GM21529 (cell line): Measurements from ENCODE around the gene MAST4.
A peak's percentile ranks its signal among the peaks of the same experiment; 100 is the strongest.

Experiments
- ATAC-seq: cut with Tn5 transposase; IDR thresholded peaks from one replicate; pipeline ENCODE4 v1.9.1; 2021; ENCODE audit not compliant: unreplicated experiment

MAST4 gene

DNA sequence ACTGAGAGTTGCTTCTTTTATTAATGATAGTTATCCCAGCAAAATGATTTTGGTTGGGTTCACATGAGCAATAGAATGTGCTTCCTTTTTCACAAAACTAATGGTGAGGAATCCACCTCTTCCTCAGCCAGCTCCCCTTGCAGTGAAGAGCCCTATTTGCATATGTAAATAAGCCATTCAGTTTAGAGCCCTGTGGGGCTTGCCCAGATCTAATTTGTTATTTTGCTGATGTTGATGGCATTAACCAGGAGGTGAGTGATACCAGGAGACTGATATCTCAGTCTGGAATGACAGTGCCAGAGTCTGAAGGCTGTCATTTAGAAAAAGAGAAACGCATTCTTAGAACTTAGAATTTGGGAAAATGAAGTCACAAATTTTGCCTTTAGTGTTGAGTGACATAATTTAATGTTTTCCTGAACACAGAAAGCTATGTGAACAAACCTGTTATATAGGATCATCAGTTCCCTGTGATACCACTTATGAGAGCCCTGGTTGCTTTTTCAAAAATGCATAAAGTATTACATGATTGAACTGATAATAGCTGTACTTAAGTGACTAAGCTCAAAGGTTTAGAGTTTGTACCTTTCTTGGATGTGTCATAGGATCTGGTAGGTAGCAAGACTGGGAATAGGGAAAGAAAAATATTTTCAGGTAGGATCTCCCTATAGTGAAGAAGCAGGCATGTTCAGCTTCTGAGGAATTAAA is 271.6 kb downstream of the MAST4 start:
- no peak for ATAC-seq

- ATAC-seq: no peak
Measured at GRCh38 chr5:66869347-66869746, 273.2 kb downstream of the MAST4 start.

DNA sequence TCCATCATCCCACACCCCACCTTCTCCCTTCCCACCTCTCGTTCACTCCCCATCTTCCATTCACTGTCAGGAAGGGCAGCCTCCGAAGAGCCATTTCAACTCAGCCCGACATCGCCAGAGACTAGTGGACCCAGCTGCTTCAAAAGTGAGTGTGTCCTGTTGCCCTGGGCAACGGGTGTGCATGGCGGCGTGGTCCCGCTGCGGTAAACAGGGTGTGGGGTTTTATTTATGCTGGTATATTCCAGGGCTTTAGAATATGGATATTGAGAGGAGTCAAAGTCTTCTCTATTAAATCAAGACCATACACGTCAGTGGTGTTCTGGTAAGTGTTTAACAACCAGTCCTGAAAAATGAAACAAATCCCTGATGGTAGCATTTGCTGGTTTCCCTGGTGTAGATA is 274.5 kb downstream of the MAST4 start:
- ATAC-seq: no peak

- no peak for ATAC-seq
Measured at GRCh38 chr5:66871651-66872050, 275.5 kb downstream of the MAST4 start.

DNA sequence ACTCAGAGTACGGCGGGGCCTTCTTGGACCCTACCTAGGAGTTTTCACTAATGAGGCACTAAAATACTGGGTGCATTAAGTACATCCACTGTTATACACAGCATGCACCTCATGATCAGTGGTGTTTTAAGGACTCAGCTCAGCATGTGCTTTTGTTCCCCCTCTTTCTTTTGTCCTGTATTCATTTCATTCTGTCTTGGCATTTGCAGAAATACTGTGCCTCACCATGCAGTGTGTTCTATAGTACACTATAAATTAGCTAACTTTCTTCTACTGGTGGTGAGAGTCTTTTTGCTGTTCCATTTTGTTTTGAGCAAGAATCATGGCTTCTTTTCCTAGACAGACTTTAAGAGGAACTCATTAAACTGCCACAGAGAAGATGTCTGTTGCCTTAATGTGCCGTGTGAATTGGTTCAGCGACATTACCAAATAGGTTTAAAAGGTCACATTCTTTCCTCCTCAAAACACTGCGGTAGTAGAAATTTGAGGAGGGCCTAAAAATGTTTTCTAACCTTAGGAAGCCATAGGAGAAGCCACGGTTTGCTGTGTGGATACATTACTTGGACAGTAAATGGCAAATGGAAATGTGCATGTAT is 276.6 kb downstream of the MAST4 start:
- no peak for ATAC-seq

DNA sequence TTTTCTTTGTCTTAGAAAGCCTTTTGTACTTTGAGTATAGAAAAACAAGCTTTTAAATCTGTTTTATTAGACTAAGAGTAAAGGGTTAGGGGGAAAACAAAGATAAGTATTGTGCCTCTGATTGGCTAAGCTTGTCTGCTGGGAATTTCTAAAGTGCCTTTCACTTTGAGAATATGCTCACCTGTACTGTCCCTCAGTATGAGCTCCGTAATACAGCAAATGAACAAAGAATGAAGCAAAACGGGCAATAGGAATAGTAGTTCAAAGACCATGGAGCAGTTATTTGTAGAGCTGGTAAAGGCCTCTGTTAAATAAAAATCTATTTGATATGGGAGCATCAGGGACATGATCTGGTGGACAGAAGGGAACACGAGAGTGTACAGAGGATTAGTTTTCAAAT is 277.8 kb downstream of the MAST4 start:
- ATAC-seq: no peak

GRCh38 chr5:66875315-66875714 is 279.1 kb downstream of the MAST4 start:
- no peak for ATAC-seq

GRCh38 chr5:66876266-66876807 is 280.1 kb downstream of the MAST4 start:
- ATAC-seq: no peak

DNA sequence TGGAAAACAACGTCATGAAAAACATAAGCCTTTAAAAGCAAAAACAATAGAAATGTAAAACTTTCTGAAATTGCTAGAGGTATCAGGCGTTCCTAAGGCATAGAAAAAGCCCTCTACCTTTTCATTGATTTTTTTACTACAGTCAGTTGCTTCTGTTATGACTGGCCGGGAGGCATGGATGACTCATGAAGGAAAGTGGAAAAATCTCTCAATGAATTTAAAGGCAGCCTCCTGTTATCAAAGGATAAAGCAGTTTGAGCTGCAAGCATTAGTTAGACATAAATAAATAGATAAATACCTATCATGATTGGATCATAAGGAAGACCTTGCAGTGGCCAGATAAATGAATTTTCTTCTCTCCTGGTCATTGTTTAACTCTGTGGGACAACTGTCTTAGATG is 281.6 kb downstream of the MAST4 start:
- no peak for ATAC-seq

DNA sequence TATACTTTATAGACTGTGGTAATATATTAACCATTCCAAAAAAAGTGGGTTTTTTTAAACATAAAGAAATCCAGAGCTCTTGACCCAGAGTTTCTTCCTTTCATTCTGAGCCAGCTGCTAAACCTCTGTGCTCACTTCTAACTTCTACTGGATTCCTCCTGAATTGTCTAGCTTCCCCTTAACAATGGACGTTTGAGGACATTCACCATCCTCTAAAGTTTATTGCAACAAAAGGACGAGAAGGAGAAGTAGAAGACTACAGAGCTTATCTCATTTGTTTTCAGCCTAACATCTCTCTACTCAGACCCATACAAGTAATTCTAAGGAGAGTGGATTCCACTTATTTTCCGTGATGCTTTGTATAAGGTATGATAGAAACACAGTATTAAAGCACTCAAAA is 284.2 kb downstream of the MAST4 start:
- ATAC-seq: no peak

- no peak for ATAC-seq
Measured at GRCh38 chr5:66881480-66882161, 285.4 kb downstream of the MAST4 start.

DNA sequence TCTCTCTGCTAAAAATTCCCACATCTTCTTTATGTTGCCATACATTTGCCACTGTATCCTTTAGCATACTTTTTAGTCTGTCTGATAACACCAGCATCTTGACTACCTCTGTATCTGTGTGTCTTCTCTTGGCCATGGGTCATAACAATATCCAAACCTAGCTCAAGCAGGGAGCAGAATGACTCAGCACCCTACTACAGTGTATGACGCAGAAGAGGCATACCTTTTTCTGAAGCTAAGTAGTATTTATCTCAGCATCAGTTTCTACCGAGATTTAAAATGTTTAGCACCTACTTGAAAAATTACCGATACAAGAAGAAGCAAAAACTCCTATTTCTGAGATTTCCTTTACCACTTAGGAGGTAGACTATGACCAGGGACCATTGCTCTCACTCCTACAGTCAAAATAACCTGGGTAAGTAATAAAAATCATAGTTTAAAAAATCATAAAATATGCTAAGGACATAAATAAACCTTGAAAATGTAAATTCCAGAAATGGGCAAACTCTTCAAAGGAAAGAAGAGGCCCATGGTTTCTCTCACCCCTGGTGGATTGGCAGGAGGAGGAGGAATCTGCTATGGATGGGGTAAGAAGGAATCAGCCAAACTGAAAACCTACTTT is 286.5 kb downstream of the MAST4 start:
- ATAC-seq: peak; percentile 83

GRCh38 chr5:66884564-66885243 is 288.5 kb downstream of the MAST4 start:
- no peak for ATAC-seq

DNA sequence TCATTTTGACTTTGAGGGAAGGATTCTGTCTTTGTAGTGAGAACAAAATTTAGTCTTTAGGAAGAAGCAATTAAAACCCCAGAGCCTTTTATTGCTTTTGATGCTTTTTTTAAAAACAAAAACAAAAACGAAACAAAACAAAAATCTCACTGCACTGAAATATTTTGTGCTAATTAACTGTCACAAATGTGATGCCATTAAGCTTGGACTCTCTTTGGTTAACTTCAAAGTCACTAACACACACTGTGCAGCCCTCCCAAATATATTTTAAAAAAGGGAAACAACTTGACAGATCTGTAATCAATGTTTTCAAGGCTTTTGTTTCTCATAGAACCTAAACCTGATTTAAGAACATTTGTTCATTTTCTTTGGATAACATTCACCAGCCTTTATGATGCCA is 290.7 kb downstream of the MAST4 start:
- no peak for ATAC-seq

GRCh38 chr5:66888613-66889012 is 292.4 kb downstream of the MAST4 start:
- ATAC-seq: no peak

GRCh38 chr5:66889056-66889455 is 292.9 kb downstream of the MAST4 start:
- ATAC-seq: no peak

- no peak for ATAC-seq
Measured at GRCh38 chr5:66889524-66889923, 293.3 kb downstream of the MAST4 start.

DNA sequence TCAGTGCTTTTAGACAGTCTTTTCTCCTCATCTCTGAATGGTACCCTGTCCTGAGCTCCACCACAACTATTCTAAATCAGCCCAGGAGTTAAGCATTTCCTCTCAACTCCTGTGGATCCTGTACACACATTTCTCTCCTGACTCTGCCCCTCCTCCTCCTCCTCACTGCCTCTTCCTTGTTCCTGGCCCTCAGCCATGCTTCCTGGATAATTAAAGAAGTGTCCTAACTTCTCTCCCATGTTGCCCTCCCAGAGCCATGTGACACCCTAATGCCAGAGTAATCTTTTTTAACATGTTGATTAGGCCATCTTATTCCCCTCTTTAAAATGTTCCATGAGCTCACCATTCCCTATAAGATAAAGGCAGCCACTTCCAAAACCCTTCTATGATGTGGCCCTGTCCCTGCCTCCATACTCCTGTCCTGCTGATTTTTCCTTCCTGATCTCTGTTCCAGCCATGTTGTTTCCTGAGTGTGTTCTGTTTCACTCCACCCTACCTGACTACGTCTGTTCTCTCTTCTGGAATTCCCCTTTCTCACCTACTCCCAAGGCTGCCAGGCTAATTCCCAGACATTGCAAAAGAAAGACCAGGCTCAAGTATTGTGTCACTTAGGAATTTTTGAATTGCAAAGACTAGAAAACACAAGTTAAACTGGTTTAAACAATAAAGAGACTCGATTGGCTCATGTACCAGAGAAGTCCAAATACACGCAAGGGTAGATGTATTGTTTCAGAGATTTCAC is 295.2 kb downstream of the MAST4 start:
- ATAC-seq: no peak

- no peak for ATAC-seq
Measured at GRCh38 chr5:66892716-66893115, 296.5 kb downstream of the MAST4 start.

DNA sequence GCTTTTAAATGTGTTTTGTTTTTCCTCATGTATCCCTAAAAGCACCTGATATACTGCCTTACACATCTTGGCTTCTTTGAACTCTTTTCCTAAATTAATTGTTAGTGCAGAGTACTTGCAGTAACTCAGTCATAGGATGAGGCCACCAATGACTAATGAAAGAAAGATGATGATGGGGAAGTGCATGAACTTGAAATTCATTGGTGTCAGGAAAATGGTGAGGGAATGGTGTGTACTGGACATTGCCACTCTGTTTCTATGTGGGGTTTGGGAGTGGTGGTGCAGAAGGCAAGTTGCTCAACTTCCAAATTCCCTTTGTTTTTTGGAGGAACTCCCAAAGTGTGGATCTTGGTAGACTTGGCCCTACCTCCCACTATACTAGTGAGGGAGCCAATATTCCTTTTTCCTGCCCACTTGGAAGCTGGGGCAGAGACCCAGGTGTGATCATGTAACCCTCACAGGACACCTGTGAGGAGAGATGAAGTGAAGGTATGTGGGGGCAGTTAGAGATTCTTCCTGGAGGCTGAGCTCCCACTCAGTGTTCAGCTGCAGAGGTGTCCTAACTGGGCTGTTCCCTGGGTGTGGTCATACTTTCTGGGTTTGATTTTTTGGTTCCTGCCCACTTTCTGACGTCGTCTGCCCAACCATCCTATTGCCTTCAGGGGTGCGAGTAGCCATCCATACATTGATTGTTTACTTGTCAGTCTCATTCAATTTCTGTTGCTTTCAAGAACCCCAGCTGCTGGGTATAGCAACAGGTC is 298.5 kb downstream of the MAST4 start:
- no peak for ATAC-seq
